OCI-LY1 (cell line): Measurements from ENCODE around the gene ZNF440.
"Not testable (repeated sequence)": the region's sequence is repeated elsewhere in the genome, so short reads cannot be mapped to it uniquely, and the experiment has no call there.

ENCODE experiments used
- H2AFZ ChIP-seq: fragments of 200-600 bp; sonication (generic), shearing (Covaris generic); 2 replicates; pipeline ENCODE4 v1.6.0; 2014; ENCODE audit warnings: antibody characterized with exemption, mild to moderate bottlenecking, low read length
- H3F3A ChIP-seq: fragments of 200-600 bp; sonication (generic), shearing (Covaris generic); 2 replicates; pipeline ENCODE4 v1.6.0; 2014; ENCODE audit warnings: mild to moderate bottlenecking, antibody characterized with exemption, low read length, moderate library complexity; ENCODE audit not compliant: insufficient read depth
- H3K27ac ChIP-seq: fragments of 200-600 bp; sonication (generic); 2 replicates; pipeline ENCODE4 v1.5.1; 2014; ENCODE audit warnings: low read length, mixed run types, mild to moderate bottlenecking, low read depth; ENCODE audit not compliant: poor library complexity, severe bottlenecking
- H3K27me3 ChIP-seq: fragments of 200-600 bp; sonication (generic); 2 replicates; pipeline ENCODE4 v1.6.0; 2014; ENCODE audit warnings: antibody characterized with exemption, mild to moderate bottlenecking, low read length, moderate library complexity; ENCODE audit not compliant: insufficient read depth
- H3K36me3 ChIP-seq: fragments of 200-600 bp; sonication (generic); 2 replicates; pipeline ENCODE4 v1.6.1; 2014; ENCODE audit warnings: mild to moderate bottlenecking, antibody characterized with exemption, low read length, moderate library complexity, mixed read lengths; ENCODE audit not compliant: insufficient read depth
- H3K4me1 ChIP-seq: fragments of 200-600 bp; sonication (generic); 2 replicates; pipeline ENCODE4 v1.5.1; 2014; ENCODE audit warnings: mild to moderate bottlenecking, low read length, moderate library complexity; ENCODE audit not compliant: insufficient read depth, severe bottlenecking
- H3K4me2 ChIP-seq: fragments of 200-600 bp; sonication (generic), shearing (Covaris generic); 2 replicates; pipeline ENCODE4 v1.6.1; 2014; ENCODE audit warnings: low read length
- H3K4me3 ChIP-seq: fragments of 200-600 bp; sonication (generic); 2 replicates; pipeline ENCODE4 v1.5.1; 2014; ENCODE audit warnings: low read length, low read depth, mild to moderate bottlenecking, mixed read lengths; ENCODE audit not compliant: poor library complexity, severe bottlenecking
- H3K79me2 ChIP-seq: fragments of 200-600 bp; shearing (Covaris generic); 2 replicates; pipeline ENCODE4 v1.6.1; 2016; ENCODE audit warnings: mixed run types, low read length, mixed read lengths; ENCODE audit not compliant: insufficient read depth
- H3K9ac ChIP-seq: fragments of 200-600 bp; sonication (generic), shearing (Covaris generic); 2 replicates; pipeline ENCODE4 v1.6.1; 2014; ENCODE audit warnings: mild to moderate bottlenecking, low read length, mixed read lengths
- H3K9me2 ChIP-seq: fragments of 200-600 bp; sonication (generic), shearing (Covaris generic); 2 replicates; pipeline ENCODE4 v1.6.1; 2014; ENCODE audit warnings: low read depth, mild to moderate bottlenecking, low read length, mixed read lengths
- H3K9me3 ChIP-seq: fragments of 200-600 bp; shearing (Covaris generic); 2 replicates; pipeline ENCODE4 v1.6.1; 2014; ENCODE audit warnings: low read length, mixed read lengths
- H4K20me1 ChIP-seq: fragments of 200-600 bp; sonication (generic), shearing (Covaris generic); 2 replicates; pipeline ENCODE4 v1.6.0; 2016; ENCODE audit warnings: mild to moderate bottlenecking, low read length; ENCODE audit not compliant: insufficient read depth
- EZH2 ChIP-seq: fragments of 200-600 bp; sonication (generic), shearing (Covaris generic); IDR thresholded peaks from 2 replicates; pipeline ENCODE4 v1.8.0; 2017; ENCODE audit warnings: borderline replicate concordance, mixed run types, mild to moderate bottlenecking, antibody characterized with exemption, low read length, moderate library complexity, mixed read lengths
- TF ChIP-seq, protein P1 (sequence below): fragments of 200-600 bp; sonication (generic), shearing (Covaris generic); IDR thresholded peaks from 2 replicates; pipeline ENCODE4 v1.5.1; 2017; ENCODE audit warnings: mild to moderate bottlenecking, antibody characterized with exemption, low read length, moderate library complexity, mixed read lengths

Gene ZNF440

DNA sequence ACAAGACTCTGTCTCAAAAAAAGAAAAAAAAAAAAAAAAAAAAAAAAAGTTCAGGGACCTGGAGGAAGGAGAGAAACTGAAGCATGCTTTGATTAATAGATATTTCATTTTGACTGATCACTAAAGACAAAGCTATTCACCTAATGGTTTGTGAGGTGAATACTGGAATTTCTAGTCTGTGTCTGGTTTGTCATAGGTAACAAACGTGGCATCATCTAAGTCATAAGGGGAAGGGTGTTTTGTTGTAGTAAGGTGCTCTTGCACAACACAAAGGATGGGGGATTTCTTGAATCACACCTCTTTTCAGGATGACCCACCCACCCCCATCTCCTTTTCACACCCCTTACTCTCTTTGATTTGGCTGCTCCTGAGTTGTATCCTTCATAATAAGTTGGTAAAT, 59.7 kb downstream of the ZNF440 start:
- Histone ChIP-seq H4K20me1 (no peaks in the 10 kb centered on the region), H3K4me1 (no peaks in the 10 kb centered on the region), H3K4me3 (no peak overlapping the region), H3K27me3 (no peaks in the 10 kb centered on the region), H3K9me2 (no peaks in the 10 kb centered on the region), H3K4me2 (no peak overlapping the region), H3K27ac (no peak overlapping the region), H3F3A (no peaks in the 10 kb centered on the region), H3K9me3 (peaks cover 17% of the 10 kb centered on the region), H3K9ac (no peak overlapping the region), H2AFZ (no peak overlapping the region), H3K36me3 (peaks cover 13% of the 10 kb centered on the region), H3K79me2 (no peaks in the 10 kb centered on the region)
- no peak for TF ChIP-seq EZH2
- TF ChIP-seq, protein P1, sequence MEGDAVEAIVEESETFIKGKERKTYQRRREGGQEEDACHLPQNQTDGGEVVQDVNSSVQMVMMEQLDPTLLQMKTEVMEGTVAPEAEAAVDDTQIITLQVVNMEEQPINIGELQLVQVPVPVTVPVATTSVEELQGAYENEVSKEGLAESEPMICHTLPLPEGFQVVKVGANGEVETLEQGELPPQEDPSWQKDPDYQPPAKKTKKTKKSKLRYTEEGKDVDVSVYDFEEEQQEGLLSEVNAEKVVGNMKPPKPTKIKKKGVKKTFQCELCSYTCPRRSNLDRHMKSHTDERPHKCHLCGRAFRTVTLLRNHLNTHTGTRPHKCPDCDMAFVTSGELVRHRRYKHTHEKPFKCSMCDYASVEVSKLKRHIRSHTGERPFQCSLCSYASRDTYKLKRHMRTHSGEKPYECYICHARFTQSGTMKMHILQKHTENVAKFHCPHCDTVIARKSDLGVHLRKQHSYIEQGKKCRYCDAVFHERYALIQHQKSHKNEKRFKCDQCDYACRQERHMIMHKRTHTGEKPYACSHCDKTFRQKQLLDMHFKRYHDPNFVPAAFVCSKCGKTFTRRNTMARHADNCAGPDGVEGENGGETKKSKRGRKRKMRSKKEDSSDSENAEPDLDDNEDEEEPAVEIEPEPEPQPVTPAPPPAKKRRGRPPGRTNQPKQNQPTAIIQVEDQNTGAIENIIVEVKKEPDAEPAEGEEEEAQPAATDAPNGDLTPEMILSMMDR = no peak

DNA sequence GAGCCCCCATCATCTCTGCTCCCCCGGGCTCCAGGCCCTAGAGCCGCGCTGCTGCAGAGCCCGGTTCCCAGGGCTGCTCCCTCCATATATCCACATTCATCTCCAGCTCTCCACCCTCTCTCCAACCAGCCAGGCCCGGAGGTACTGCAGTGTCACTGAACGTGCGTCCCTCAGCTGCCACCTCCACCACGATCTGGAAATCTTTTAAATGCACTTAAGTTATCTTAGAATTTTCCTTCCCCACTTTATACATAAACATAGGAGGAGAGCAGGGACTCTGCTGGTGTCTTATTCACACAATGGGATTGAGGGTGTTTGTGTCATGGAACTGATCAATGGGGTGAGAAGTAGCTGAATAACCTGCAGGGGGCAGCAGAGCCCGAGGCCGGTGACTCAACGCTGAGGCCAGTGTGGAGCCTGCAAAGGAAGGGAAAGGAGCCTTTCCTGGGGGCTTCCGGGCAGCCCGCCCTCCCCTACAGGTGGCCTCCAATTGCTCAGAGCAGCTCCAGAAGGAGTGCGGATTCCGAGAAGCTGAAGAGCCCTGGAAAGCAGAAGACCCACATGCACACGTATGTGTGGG, 65.7 kb downstream of the ZNF440 start:
- H3K9ac ChIP-seq, H3K4me2 ChIP-seq, H3K4me1 ChIP-seq, H3K27ac ChIP-seq, H3K36me3 ChIP-seq, H3K9me2 ChIP-seq, H3K9me3 ChIP-seq, H3K4me3 ChIP-seq, H3K79me2 ChIP-seq, H3F3A ChIP-seq, H2AFZ ChIP-seq, H4K20me1 ChIP-seq, H3K27me3 ChIP-seq: not testable (repeated sequence)
- TF ChIP-seq, protein P1 = peak; percentile 42

DNA sequence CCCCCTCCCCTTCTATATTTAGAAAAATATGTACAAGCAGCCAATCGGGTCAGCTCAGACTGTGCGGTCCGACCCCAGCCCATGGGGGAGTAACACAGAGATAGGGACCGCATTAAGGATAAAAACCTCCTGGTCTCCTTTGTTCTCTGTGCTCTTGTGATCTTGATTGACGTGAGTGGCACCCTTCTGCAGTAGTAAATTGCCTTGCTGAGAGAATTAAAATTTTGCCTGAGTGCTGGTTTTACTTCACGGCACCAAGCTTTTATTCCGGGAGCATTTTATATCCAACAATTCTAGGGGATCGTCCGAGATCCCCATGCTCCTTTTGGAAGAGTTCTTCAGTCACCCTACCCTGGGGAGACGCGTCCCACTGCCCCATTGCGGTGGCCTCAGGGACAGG, 66.5 kb downstream of the ZNF440 start:
- no peak overlapping the region for H3K4me3 ChIP-seq
- no peak overlapping the region for H2AFZ ChIP-seq
- no peak overlapping the region for H3K9ac ChIP-seq
- H3K27ac ChIP-seq = no peak overlapping the region
- H3K4me2 ChIP-seq = no peak overlapping the region
- no peak for TF ChIP-seq EZH2
- TF ChIP-seq, protein P1 = no peak
- H3K9me2 ChIP-seq = no peaks in the 10 kb centered on the region
- no peaks in the 10 kb centered on the region for H4K20me1 ChIP-seq
- no peaks in the 10 kb centered on the region for H3K27me3 ChIP-seq
- no peaks in the 10 kb centered on the region for H3K36me3 ChIP-seq
- H3K4me1 ChIP-seq = no peaks in the 10 kb centered on the region
- no peaks in the 10 kb centered on the region for H3K79me2 ChIP-seq
- H3K9me3 ChIP-seq = no peaks in the 10 kb centered on the region
- no peaks in the 10 kb centered on the region for H3F3A ChIP-seq
